Activated T-helper 1 cell treated with anti-CD3 and anti-CD28 coated beads, Interleukin-2, amount 50 U/mL, for 16 hours (primary cell): ENCODE results near the gene APOL3.
"Not testable (repeated sequence)": the region's sequence is repeated elsewhere in the genome, so short reads cannot be mapped to it uniquely, and the experiment has no call there.

Experiments
- DNase-seq, 2 donors: peaks; one replicate each; pipeline ENCODE4 v3.0.0-alpha.2; 2020; ENCODE audit warnings: low read depth in 1 of 2, low spot score in 1 of 2

The APOL3 gene

GRCh38 chr22:36161793-36162126 lies 1.2 kb upstream of the APOL3 start:
- not testable (repeated sequence) for DNase-seq

- peak; percentile 40 to 59 for DNase-seq
Observed at GRCh38 chr22:36156515-36157419, 3.8 kb downstream of the APOL3 start.

DNA sequence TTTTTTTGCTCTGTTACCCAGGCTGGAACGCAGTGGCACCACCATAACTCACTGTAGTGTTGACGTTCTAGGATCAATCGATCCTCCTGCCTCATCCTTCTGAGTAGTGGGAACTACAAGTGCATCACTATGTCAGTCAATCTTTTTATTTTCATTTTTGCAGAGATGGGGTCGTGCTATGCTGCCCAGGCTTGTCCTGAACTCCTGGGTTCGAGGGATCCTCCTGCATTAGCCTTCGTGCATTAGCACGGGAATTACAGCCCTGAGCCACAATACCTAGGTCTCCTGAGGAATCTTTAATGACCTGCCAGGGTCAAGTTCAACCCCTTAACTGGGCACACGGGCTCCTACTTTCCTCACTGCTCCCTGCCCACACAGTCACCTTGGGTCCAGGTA lies 4.4 kb downstream of the APOL3 start:
- no peak for DNase-seq

DNA sequence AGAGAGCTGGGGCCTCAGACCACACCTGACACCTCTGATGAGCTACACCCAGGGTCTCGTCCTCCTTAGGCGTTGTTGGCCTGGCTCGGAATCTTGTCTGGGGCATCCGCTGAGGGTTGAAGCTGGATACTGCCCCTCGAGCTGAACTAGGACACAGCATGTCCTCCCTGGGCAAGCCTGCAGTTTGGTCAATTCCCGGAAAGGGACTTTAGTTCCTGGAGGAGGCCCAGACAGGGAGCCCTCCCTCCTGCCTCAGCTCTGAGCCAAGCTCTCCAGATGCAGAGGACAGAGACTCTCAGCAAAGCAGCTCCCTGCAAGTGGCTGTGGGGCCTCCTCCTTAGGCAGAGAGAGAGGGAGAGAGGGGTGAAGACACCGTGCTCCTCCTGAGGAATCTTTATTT lies 4.9 kb downstream of the APOL3 start:
- no peak for DNase-seq

GRCh38 chr22:36154423-36154945 lies 6.1 kb downstream of the APOL3 start:
- DNase-seq: no peak

- DNase-seq: no peak
Observed at GRCh38 chr22:36153501-36154422, 6.8 kb downstream of the APOL3 start.

DNA sequence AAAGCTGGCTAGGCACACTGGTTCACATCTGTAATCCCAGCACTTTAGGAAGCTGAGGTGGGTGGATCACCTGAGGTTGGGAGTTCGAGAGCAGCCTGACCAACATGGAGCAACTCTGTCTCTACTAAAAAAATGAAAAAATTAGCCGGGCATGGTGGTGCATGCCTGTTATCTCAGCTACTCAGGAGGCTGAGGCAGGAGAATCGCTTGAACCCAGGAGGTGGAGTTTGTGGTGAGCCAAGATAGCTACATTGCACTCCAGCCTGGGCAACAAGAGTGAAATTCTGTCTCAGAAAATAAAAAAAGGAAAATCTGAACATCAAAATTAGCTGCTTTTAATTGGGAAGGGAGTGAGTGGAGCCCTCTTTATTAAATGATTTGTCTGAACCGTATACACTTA lies 7.7 kb downstream of the APOL3 start:
- DNase-seq: not testable (repeated sequence)

- DNase-seq: no peak
Observed at GRCh38 chr22:36152088-36152487, 8.5 kb downstream of the APOL3 start.

GRCh38 chr22:36151006-36151595 lies 9.5 kb downstream of the APOL3 start:
- DNase-seq: no peak

GRCh38 chr22:36149441-36149840 lies 11.1 kb downstream of the APOL3 start:
- no peak for DNase-seq

GRCh38 chr22:36148411-36148810 lies 12.1 kb downstream of the APOL3 start:
- DNase-seq: no peak

- DNase-seq: no peak
Observed at GRCh38 chr22:36147196-36147791, 13.3 kb downstream of the APOL3 start.

- no peak for DNase-seq
Observed at GRCh38 chr22:36145881-36146280, 14.7 kb downstream of the APOL3 start.

DNA sequence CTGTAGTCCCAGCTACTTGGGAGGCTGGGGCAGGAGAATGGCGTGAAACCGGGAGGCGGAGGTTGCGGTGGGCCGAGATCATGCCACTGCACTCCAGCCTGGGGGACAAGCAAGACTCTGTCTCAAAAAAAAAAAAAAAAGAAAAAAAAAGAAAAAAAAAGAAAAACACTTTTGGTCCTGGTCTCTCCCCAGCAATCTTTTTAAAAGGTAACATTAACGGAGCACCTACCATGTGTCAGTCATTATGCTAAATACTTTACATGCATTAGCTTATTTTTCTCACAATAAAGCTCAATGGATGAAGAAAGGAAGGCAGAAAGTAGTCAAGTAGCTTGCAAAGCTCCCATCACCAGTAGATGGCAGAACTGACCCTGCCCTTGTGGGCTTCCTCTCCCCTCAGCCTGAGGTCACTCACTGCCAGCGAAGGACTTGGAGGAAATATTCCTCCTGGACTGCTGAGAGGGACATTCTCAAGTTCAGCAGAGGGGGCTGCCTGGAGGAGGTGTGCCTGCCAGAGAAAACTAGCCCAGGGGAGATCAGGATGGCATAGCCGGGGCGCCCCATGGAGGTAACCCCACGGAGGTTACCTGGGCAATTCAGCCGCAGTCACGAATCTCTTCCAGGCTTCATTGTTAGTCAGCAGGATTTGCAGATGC lies 15.5 kb downstream of the APOL3 start:
- DNase-seq: no peak

GRCh38 chr22:36143956-36144355 lies 16.6 kb downstream of the APOL3 start:
- no peak for DNase-seq

DNA sequence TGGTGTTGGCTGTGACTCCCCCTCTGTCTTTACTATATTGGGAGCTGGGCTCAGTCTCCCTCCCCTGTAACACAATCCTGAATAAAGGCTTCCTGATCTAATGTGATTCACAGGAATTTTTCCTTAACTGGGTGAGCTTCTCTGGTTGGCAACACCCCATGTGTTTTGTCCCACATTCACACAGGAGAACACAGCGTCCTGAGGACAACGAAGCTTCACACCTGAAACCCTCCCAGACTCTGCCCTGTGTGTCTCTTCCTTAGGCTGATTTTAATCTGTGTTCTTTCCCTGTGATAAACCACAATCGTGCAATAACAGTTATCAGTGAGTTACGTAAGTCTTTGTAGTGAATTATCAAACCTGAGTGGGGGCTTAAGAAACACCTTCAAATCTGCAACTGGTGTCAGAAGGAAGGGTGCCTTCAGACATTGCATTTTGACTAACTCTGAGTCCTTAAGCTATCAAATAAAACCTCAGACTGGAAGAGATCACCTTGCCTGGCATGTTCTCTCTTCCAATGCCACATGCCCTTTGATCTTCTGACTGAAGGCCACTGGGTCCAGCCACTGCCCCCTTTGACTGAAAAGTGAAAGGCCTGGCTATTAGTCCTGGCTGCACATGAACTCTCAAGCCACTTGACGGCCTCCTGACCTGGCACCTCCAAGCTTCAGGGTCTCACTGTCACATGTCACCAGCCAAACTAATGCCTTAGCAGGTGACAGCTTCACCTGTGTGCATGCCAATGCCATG lies 17.3 kb downstream of the APOL3 start:
- DNase-seq: no peak

DNA sequence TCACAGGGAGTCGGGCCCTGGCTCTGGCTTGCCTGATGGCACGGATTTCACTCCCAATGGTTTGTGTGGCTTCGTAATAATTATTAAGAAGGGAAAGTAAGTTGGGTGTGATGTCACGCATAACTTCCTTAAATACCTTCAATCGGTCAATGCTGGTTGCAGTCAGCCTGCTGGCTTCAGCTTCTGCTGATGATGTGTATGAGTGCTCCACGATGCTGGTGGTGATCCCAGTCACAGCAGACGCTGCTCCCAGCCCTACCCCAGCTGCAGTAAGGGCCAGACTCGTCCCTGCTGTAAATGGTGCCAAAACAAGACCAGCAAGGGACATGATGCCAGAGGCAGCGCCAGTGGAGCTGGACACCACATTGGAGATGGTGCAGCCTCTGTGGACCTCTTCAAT lies 19.1 kb downstream of the APOL3 start:
- DNase-seq: no peak

DNA sequence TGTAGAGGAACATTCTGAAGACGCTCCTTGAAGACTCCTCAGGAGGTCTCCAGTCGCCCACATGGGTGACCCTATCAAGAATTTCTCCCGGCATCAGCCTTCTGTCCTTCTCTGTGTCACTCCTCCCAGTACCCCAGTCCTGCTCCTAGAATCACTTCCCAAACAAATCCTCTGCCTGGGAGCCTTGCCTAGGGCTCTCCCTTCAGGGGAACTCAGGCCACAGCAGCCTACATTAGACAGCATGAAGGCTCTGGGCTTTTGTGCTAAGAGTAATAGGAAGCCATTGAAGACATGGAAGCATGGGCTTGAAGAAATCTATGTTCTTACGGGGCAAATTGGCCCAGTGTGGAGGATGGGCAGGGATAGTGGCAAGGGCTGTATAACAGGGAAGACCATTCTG lies 21.8 kb downstream of the APOL3 start:
- DNase-seq: not testable (repeated sequence)

DNA sequence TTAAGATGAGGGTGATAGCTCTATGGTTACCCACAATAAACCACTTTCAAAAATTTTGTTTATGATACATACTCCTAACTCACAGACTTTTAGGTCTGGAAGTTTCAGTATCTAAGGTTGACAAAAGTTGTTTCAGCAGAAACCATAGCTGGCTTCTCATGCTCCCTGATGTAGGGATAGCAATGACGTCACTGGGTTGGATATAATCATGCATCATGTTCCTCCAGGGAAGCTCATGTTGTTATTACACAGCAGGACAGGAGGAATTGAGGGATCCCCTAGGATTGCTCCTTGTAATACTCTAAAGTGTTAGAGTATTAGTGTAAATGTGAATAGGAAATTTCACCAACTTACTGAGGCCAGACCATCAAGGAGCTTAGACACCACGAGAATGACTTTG lies 23.6 kb downstream of the APOL3 start:
- DNase-seq: no peak

DNA sequence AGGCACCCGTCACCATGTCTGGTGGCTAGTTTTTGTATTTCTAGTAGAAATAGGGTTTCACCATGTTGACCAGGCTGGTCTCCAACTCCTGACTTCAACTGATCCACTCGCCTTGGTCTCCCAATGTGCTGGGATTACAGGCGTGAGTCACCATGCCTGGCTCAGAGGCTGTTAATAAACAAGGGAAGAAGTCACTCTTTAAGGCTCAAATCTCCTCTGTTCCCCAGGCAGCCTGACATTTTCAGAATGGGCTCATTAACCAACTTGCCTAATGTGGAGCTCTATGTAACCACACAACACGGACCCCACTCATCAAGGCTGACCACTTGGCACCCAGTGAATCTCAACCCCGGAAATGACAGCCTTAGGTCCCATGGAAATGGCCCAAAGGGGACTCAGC lies 24.1 kb downstream of the APOL3 start:
- no peak for DNase-seq
